Hepatocyte (in vitro differentiated cells): ENCODE measurements around the gene VWF. TPM values are rescaled to one million over a fixed set of nuclear protein-coding genes. Genes with fewer than 3 reads are reported as not detected.

Source experiments
- DNase-seq: peaks from one replicate; pipeline ENCODE4 v3.0.0-alpha.2; 2016; ENCODE audit warnings: low spot score
- H2AFZ ChIP-seq: fragments of 200-600 bp; sonication (generic); 2 replicates; pipeline ENCODE4 v1.6.0; 2016; ENCODE audit warnings: antibody characterized with exemption, mild to moderate bottlenecking
- H3K27ac ChIP-seq: fragments of 200-600 bp; sonication (generic); 2 replicates; pipeline ENCODE4 v1.5.1; 2016; ENCODE audit warnings: mild to moderate bottlenecking
- H3K27me3 ChIP-seq: fragments of 200-600 bp; sonication (generic); 2 replicates; pipeline ENCODE4 v1.6.1; 2016
- H3K36me3 ChIP-seq: fragments of 200-600 bp; sonication (generic); replicated peaks from 2 replicates; pipeline ENCODE4 v1.5.1; 2016; ENCODE audit warnings: low read depth; ENCODE audit not compliant: insufficient read depth
- H3K4me1 ChIP-seq: fragments of 200-600 bp; sonication (generic); 2 replicates; pipeline ENCODE4 v1.5.1; 2016; ENCODE audit warnings: mild to moderate bottlenecking, moderate library complexity; ENCODE audit not compliant: insufficient read depth
- H3K4me2 ChIP-seq: fragments of 200-600 bp; sonication (generic); 2 replicates; pipeline ENCODE4 v1.6.0; 2016
- H3K4me3 ChIP-seq: fragments of 200-600 bp; sonication (generic); 2 replicates; pipeline ENCODE4 v1.5.1; 2016; ENCODE audit warnings: mild to moderate bottlenecking
- H3K79me2 ChIP-seq: fragments of 200-600 bp; sonication (generic); 2 replicates; pipeline ENCODE4 v1.6.0; 2017; ENCODE audit warnings: mild to moderate bottlenecking
- H3K9me2 ChIP-seq: fragments of 200-600 bp; sonication (generic); replicated peaks from 2 replicates; pipeline ENCODE4 v1.6.0; 2017; ENCODE audit warnings: mild to moderate bottlenecking; ENCODE audit not compliant: insufficient read depth
- H3K9me3 ChIP-seq: fragments of 200-600 bp; sonication (generic); 2 replicates; pipeline ENCODE4 v1.5.1; 2016; ENCODE audit warnings: low read depth, mild to moderate bottlenecking
- H4K20me1 ChIP-seq: fragments of 200-600 bp; sonication (generic); 2 replicates; pipeline ENCODE4 v1.6.0; 2016; ENCODE audit warnings: mild to moderate bottlenecking; ENCODE audit not compliant: insufficient read depth, poor library complexity, severe bottlenecking
- CTCF ChIP-seq: fragments of 200-600 bp; sonication (generic); IDR thresholded peaks from 2 replicates; pipeline ENCODE4 v1.5.1; 2016; ENCODE audit warnings: antibody characterized with exemption, mild to moderate bottlenecking; ENCODE audit not compliant: poor library complexity
- EZH2 ChIP-seq: fragments of 200-600 bp; sonication (generic); IDR thresholded peaks from 2 replicates; pipeline ENCODE4 v1.6.1; 2016; ENCODE audit warnings: antibody characterized with exemption, mild to moderate bottlenecking, borderline replicate concordance
- EZH2phosphoT487 ChIP-seq: fragments of 200-600 bp; sonication (generic); IDR thresholded peaks from one replicate; pipeline ENCODE4 v1.6.1; 2018; ENCODE audit warnings: antibody characterized with exemption, mild to moderate bottlenecking, low read depth, moderate library complexity; ENCODE audit not compliant: unreplicated experiment, severe bottlenecking
- WGBS: methylation state at CpG from one replicate; pipeline ENCODE4 v1.1.6; 2016; ENCODE audit warnings: low lambda C conversion rate; ENCODE audit errors: missing lambda C conversion rate; 5-methylcytosine and 5-hydroxymethylcytosine counted together
- polyA plus RNA-seq: library from polyadenylated mRNA; unstranded; fragments of >200 nt; fragmentation: Nextera tagmentation; extraction: Ambion mirVana; gene quantifications from 2 replicates; pipeline ENCODE4 v1.2.1, GENCODE V29; 2016
- total RNA-seq: library from RNA; depleted of rRNA; stranded (reverse); fragments of >200 nt; gene quantifications from 2 replicates; pipeline ENCODE4 v1.2.3, GENCODE V29; 2014

Gene VWF
- total and polyA plus RNA-seq, 2 experiments from 2014 or later = 0.20 to 0.77 TPM

- Histone ChIP-seq H3K9me2 (no peaks in the 10 kb centered on the region), H3K4me3 (no peak overlapping the region), H3K36me3 (no peaks in the 10 kb centered on the region), H3K27me3 (peaks cover 2% of the 10 kb centered on the region), H3K27ac (no peak overlapping the region), H3K79me2 (no peaks in the 10 kb centered on the region), H3K4me1 (no peaks in the 10 kb centered on the region), H3K4me2 (no peak overlapping the region), H4K20me1 (no peaks in the 10 kb centered on the region), H3K9me3 (no peaks in the 10 kb centered on the region), H2AFZ (no peak overlapping the region)
- DNase-seq = no peak
- TF ChIP-seq EZH2phosphoT487 (no peak), EZH2 (no peak), CTCF (no peak)
- 80% methylated on average over 5 of the region's 5 CpGs for WGBS
These were observed 214.9 kb downstream of the VWF start for GRCh38 chr12:5909560-5909959.

- Histone ChIP-seq H2AFZ (no peak overlapping the region), H3K36me3 (no peaks in the 10 kb centered on the region), H3K4me3 (no peak overlapping the region), H3K9me2 (no peaks in the 10 kb centered on the region), H3K9me3 (no peaks in the 10 kb centered on the region), H3K79me2 (no peaks in the 10 kb centered on the region), H3K4me2 (no peak overlapping the region), H4K20me1 (no peaks in the 10 kb centered on the region), H3K27me3 (peaks cover 2% of the 10 kb centered on the region), H3K4me1 (no peaks in the 10 kb centered on the region), H3K27ac (no peak overlapping the region)
- DNase-seq = no peak
- TF ChIP-seq EZH2phosphoT487 (no peak), EZH2 (no peak), CTCF (no peak)
- WGBS = 92% methylated on average over 7 of the region's 7 CpGs
These were observed 216.2 kb downstream of the VWF start for GRCh38 chr12:5908251-5908650.

- no peak overlapping the region for H3K27ac ChIP-seq
- H3K36me3 ChIP-seq = no peaks in the 10 kb centered on the region
- DNase-seq = no peak
- no peaks in the 10 kb centered on the region for H4K20me1 ChIP-seq
- no peaks in the 10 kb centered on the region for H3K9me3 ChIP-seq
- no peak overlapping the region for H3K4me2 ChIP-seq
- H3K4me1 ChIP-seq = no peaks in the 10 kb centered on the region
- no peaks in the 10 kb centered on the region for H3K79me2 ChIP-seq
- TF ChIP-seq CTCF (no peak), EZH2 (no peak), EZH2phosphoT487 (no peak)
- no peaks in the 10 kb centered on the region for H3K9me2 ChIP-seq
- no peaks in the 10 kb centered on the region for H3K27me3 ChIP-seq
- no peak overlapping the region for H3K4me3 ChIP-seq
- WGBS = 89% methylated on average over 10 of the region's 10 CpGs
- H2AFZ ChIP-seq = no peak overlapping the region
These were observed 216.7 kb downstream of the VWF start for GRCh38 chr12:5907807-5908206.

GRCh38 chr12:5905757-5906156 is 218.7 kb downstream of the VWF start:
- TF ChIP-seq CTCF = no peak
- TF ChIP-seq EZH2 = no peak
- no peak overlapping the region for H2AFZ ChIP-seq
- DNase-seq = no peak
- no peak overlapping the region for H3K27ac ChIP-seq
- H3K9me2 ChIP-seq = no peaks in the 10 kb centered on the region
- WGBS = 98% methylated on average over 4 of the region's 4 CpGs
- H3K36me3 ChIP-seq = no peaks in the 10 kb centered on the region
- no peaks in the 10 kb centered on the region for H3K27me3 ChIP-seq
- no peaks in the 10 kb centered on the region for H3K4me1 ChIP-seq
- H3K79me2 ChIP-seq = no peaks in the 10 kb centered on the region
- H3K4me3 ChIP-seq = no peak overlapping the region
- no peaks in the 10 kb centered on the region for H4K20me1 ChIP-seq
- H3K4me2 ChIP-seq = no peak overlapping the region
- H3K9me3 ChIP-seq = no peaks in the 10 kb centered on the region
